H9 (cell line): ENCODE measurements around the gene TNNT2. TPM values are rescaled to one million over a fixed set of nuclear protein-coding genes. Genes with fewer than 3 reads are reported as not detected.

Experiments used
- DNase-seq: peaks from one replicate; pipeline ENCODE4 v3.0.0-alpha.2; 2017
- H2AFZ ChIP-seq: one replicate; pipeline ENCODE4 v1.6.1; 2013; ENCODE audit warnings: mild to moderate bottlenecking, low read length, control low read depth, moderate library complexity
- H2AK5ac ChIP-seq: 2 replicates; pipeline ENCODE4 v1.6.1; 2013; ENCODE audit warnings: low read length, control low read depth, mixed read lengths; ENCODE audit not compliant: insufficient read length
- H2BK120ac ChIP-seq: one replicate; pipeline ENCODE4 v1.6.1; 2013; ENCODE audit warnings: low read depth, mild to moderate bottlenecking, low read length, control low read depth, inconsistent platforms; ENCODE audit not compliant: poor library complexity, severe bottlenecking
- H2BK12ac ChIP-seq: 2 replicates; pipeline ENCODE4 v1.6.1; 2013; ENCODE audit warnings: low read length, control low read depth, mixed read lengths, low read depth; ENCODE audit not compliant: insufficient read length
- H2BK15ac ChIP-seq: 2 replicates; pipeline ENCODE4 v1.6.1; 2013; ENCODE audit warnings: low read depth, low read length, control low read depth
- H2BK20ac ChIP-seq: one replicate; pipeline ENCODE4 v1.6.1; 2013; ENCODE audit warnings: low read depth, mild to moderate bottlenecking, low read length, control low read depth, inconsistent platforms; ENCODE audit not compliant: poor library complexity, severe bottlenecking
- H2BK5ac ChIP-seq: 2 replicates; pipeline ENCODE4 v1.6.1; 2013; ENCODE audit warnings: low read length, control low read depth, mixed read lengths; ENCODE audit not compliant: insufficient read length
- H3K14ac ChIP-seq: 2 replicates; pipeline ENCODE4 v1.6.1; 2013; ENCODE audit warnings: low read length, control low read depth; ENCODE audit not compliant: insufficient read depth
- H3K18ac ChIP-seq: 2 replicates; pipeline ENCODE4 v1.6.1; 2013; ENCODE audit warnings: low read depth, mild to moderate bottlenecking, mixed read lengths, low read length, control low read depth; ENCODE audit not compliant: insufficient read length
- H3K23ac ChIP-seq: 2 replicates; pipeline ENCODE4 v1.6.1; 2013; ENCODE audit warnings: low read length, control low read depth, mixed read lengths, low read depth; ENCODE audit not compliant: insufficient read length
- H3K23me2 ChIP-seq: 2 replicates; pipeline ENCODE4 v1.6.1; 2013; ENCODE audit warnings: low read depth, mild to moderate bottlenecking, mixed read lengths, low read length, control low read depth; ENCODE audit not compliant: insufficient read length, poor library complexity, severe bottlenecking
- H3K27ac ChIP-seq: 2 replicates; pipeline ENCODE4 v1.5.1; 2013; ENCODE audit warnings: low read length, control low read depth, mixed read lengths, low read depth; ENCODE audit not compliant: insufficient read length
- H3K27me3 ChIP-seq: 2 replicates; pipeline ENCODE4 v1.6.1; 2013; ENCODE audit warnings: low read length, control low read depth, inconsistent platforms; ENCODE audit not compliant: insufficient read depth
- H3K4ac ChIP-seq: 2 replicates; pipeline ENCODE4 v1.6.1; 2013; ENCODE audit warnings: low read depth, mild to moderate bottlenecking, control low read depth, inconsistent platforms, low read length, moderate library complexity
- H3K4me1 ChIP-seq: 2 replicates; pipeline ENCODE4 v1.6.1; 2013; ENCODE audit warnings: low read length, control low read depth, inconsistent platforms; ENCODE audit not compliant: insufficient read depth
- H3K4me2 ChIP-seq: 2 replicates; pipeline ENCODE4 v1.6.1; 2013; ENCODE audit warnings: low read length, control low read depth, mixed read lengths; ENCODE audit not compliant: insufficient read length, insufficient read depth
- H3K56ac ChIP-seq: 2 replicates; pipeline ENCODE4 v1.6.1; 2013; ENCODE audit warnings: low read depth, mild to moderate bottlenecking, mixed read lengths, low read length, control low read depth; ENCODE audit not compliant: insufficient read length
- H3K79me1 ChIP-seq: 2 replicates; pipeline ENCODE4 v1.6.1; 2013; ENCODE audit warnings: low read depth, mild to moderate bottlenecking, moderate library complexity, low read length, control low read depth, inconsistent platforms; ENCODE audit not compliant: insufficient read depth, poor library complexity, severe bottlenecking
- H3K79me2 ChIP-seq: 2 replicates; pipeline ENCODE4 v1.6.1; 2013; ENCODE audit warnings: low read length, control low read depth, inconsistent platforms; ENCODE audit not compliant: insufficient read depth
- H3K9ac ChIP-seq: 2 replicates; pipeline ENCODE4 v1.6.1; 2013; ENCODE audit warnings: low read length, control low read depth, mixed read lengths; ENCODE audit not compliant: insufficient read length; ENCODE audit errors: extremely low read depth
- H3K9me3 ChIP-seq: one replicate; pipeline ENCODE4 v1.6.1; 2013; ENCODE audit warnings: low read depth, low read length, inconsistent platforms; ENCODE audit not compliant: control insufficient read depth
- H3T11ph ChIP-seq: one replicate; pipeline ENCODE4 v1.6.1; 2013; ENCODE audit warnings: mild to moderate bottlenecking, low read length, control low read depth, inconsistent platforms
- H4K20me1 ChIP-seq: one replicate; pipeline ENCODE4 v1.6.1; 2013; ENCODE audit not compliant: control insufficient read depth, insufficient read length, insufficient read depth
- H4K5ac ChIP-seq: 2 replicates; pipeline ENCODE4 v1.6.1; 2013; ENCODE audit warnings: low read depth, mild to moderate bottlenecking, mixed read lengths, low read length, control low read depth; ENCODE audit not compliant: insufficient read length
- H4K8ac ChIP-seq: replicated peaks from 2 replicates; pipeline ENCODE4 v1.6.1; 2013; ENCODE audit warnings: low read length, control low read depth, mixed read lengths, low read depth; ENCODE audit not compliant: insufficient read length
- H4K91ac ChIP-seq: 2 replicates; pipeline ENCODE4 v1.6.1; 2013; ENCODE audit warnings: low read depth, mild to moderate bottlenecking, moderate library complexity, mixed read lengths, low read length, control low read depth; ENCODE audit not compliant: insufficient read length
- H3K27ac Mint-ChIP-seq, 3 experiments: 2 replicates in 2 of 3; 3 replicates in 1 of 3; pipeline ENCODE4 v1.8.0; 2020 to 2021; ENCODE audit warnings: mixed read lengths in 3 of 3, mild to moderate bottlenecking in 1 of 3, moderate library complexity in 1 of 3
- H3K27me3 Mint-ChIP-seq: 2 replicates; pipeline ENCODE4 v1.8.0; 2021; ENCODE audit warnings: low read depth, mild to moderate bottlenecking, moderate library complexity, mixed read lengths
- H3K36me3 Mint-ChIP-seq, 3 experiments: 2 replicates in 2 of 3; 3 replicates in 1 of 3; pipeline ENCODE4 v1.8.0; 2020 to 2021; ENCODE audit warnings: low read depth in 3 of 3, mixed read lengths in 3 of 3; ENCODE audit not compliant: insufficient read depth in 1 of 3
- H3K4me1 Mint-ChIP-seq, 2 experiments: 2 replicates each; pipeline ENCODE4 v1.8.0; 2020; ENCODE audit warnings: mixed read lengths in 2 of 2
- H3K4me3 Mint-ChIP-seq, 2 experiments: 2 replicates in 1 of 2; 3 replicates in 1 of 2; pipeline ENCODE4 v1.8.0; 2020 to 2021; ENCODE audit warnings: mild to moderate bottlenecking in 2 of 2, mixed read lengths in 2 of 2, moderate library complexity in 1 of 2
- H3K9me3 Mint-ChIP-seq, 2 experiments: 2 replicates in 1 of 2; 3 replicates in 1 of 2; pipeline ENCODE4 v1.8.0; 2020; ENCODE audit warnings: mild to moderate bottlenecking in 2 of 2, mixed read lengths in 2 of 2, moderate library complexity in 1 of 2
- CTCF ChIP-seq: fragments of 200-600 bp; sonication (generic); conservative IDR thresholded peaks from 3 replicates; pipeline ENCODE4 v1.8.0; 2021; ENCODE audit warnings: antibody characterized with exemption, mild to moderate bottlenecking
- WGBS: extraction: QIAGEN DNeasy Blood & Tissue Kit; methylation state at CpG from one replicate; pipeline ENCODE4 v1.1.7; 2013; ENCODE audit warnings: missing lambda C conversion rate, low lambda C conversion rate, mixed read lengths; ENCODE audit not compliant: insufficient read length; ENCODE audit errors: extremely low coverage; 5-methylcytosine and 5-hydroxymethylcytosine counted together
- total RNA-seq: library from RNA; stranded (reverse); gene quantifications from 2 replicates; pipeline ENCODE4 v1.2.1, GENCODE V29; 2021

TNNT2 gene
- total RNA-seq, 1 experiment from 2014 or later, result 8.6 TPM

GRCh38 chr1:201371792-201372191 is 5.7 kb downstream of the TNNT2 start:
- no peak for DNase-seq
- peaks cover 18% of the 10 kb centered on the region for H3K27me3 Mint-ChIP-seq
- no peak overlapping the region for H3K56ac ChIP-seq
- no peaks in the 10 kb centered on the region for H3K79me2 ChIP-seq
- H3K4ac ChIP-seq, result no peak overlapping the region
- H3K9me3 Mint-ChIP-seq, result no peaks in the 10 kb centered on the region
- H3K23me2 ChIP-seq, result no peaks in the 10 kb centered on the region
- peaks cover 50 to 51% of the 10 kb centered on the region in 2 experiments for H3K4me1 Mint-ChIP-seq
- no CpG with 5 or more reads among the region's 6 CpGs for WGBS
- H3K23ac ChIP-seq, result no peak overlapping the region
- H2BK120ac ChIP-seq, result no peak overlapping the region
- H3K36me3 Mint-ChIP-seq, result no peaks in the 10 kb centered on the region
- H2BK12ac ChIP-seq, result no peak overlapping the region
- no peak overlapping the region for H2BK20ac ChIP-seq
- peaks cover 19% of the 10 kb centered on the region; the same call in 1 of the 2 replicates for H3K4me1 ChIP-seq
- no peaks in the 10 kb centered on the region; the same call in 1 of the 2 replicates for H3K27me3 ChIP-seq
- H3K4me3 Mint-ChIP-seq, result no peak overlapping the region
- H3K4me2 ChIP-seq, result no peak overlapping the region
- no peak overlapping the region for H3K27ac ChIP-seq
- no peak overlapping the region for H2BK5ac ChIP-seq
- H2AFZ ChIP-seq, result no peak overlapping the region
- no peaks in the 10 kb centered on the region for H3K79me1 ChIP-seq
- no peak overlapping the region for H3K18ac ChIP-seq
- no peak overlapping the region for H4K91ac ChIP-seq
- no peak overlapping the region for H3K9ac ChIP-seq
- H3K27ac Mint-ChIP-seq, result no peak overlapping the region
- H4K5ac ChIP-seq, result no peak overlapping the region
- no peak overlapping the region for H4K8ac ChIP-seq
- H3T11ph ChIP-seq, result no peak overlapping the region
- H2AK5ac ChIP-seq, result no peak overlapping the region
- H3K14ac ChIP-seq, result no peak overlapping the region
- no peaks in the 10 kb centered on the region for H4K20me1 ChIP-seq
- TF ChIP-seq CTCF, result no peak
- no peak overlapping the region for H2BK15ac ChIP-seq
- H3K9me3 ChIP-seq, result no peaks in the 10 kb centered on the region
